ENCODE results near the gene SERPINE1.

SERPINE1 gene

GRCh38 chr7:101167645-101168411 is 40.9 kb downstream of the SERPINE1 start:
- no peak for DNase-seq (ENCODE audit: extremely low read depth, low read depth)
- peak overlapping the region; percentile 54 for H3K4me3 ChIP-seq (replicated peaks; ENCODE audit: low read depth, low read length)
- TF ChIP-seq CTCF (IDR thresholded peaks at IDR 0.05; ENCODE audit: low read depth, low read length, missing control alignments): no peak

- no peak for DNase-seq (ENCODE audit: extremely low read depth, low read depth)
- H3K4me3 ChIP-seq (replicated peaks; ENCODE audit: low read depth, low read length): peak overlapping the region; percentile 1; the same call in 1 of the 2 replicates
- TF ChIP-seq CTCF (IDR thresholded peaks at IDR 0.05; ENCODE audit: low read depth, low read length, missing control alignments): no peak
Observed at GRCh38 chr7:101168412-101169049, 41.6 kb downstream of the SERPINE1 start.

- no peak for DNase-seq (ENCODE audit: extremely low read depth, low read depth)
- peak overlapping the region; percentile 28 for H3K4me3 ChIP-seq (replicated peaks; ENCODE audit: low read depth, low read length)
- no peak for TF ChIP-seq CTCF (IDR thresholded peaks at IDR 0.05; ENCODE audit: low read depth, low read length, missing control alignments)
Observed at GRCh38 chr7:101169110-101169837, 42.4 kb downstream of the SERPINE1 start.

GRCh38 chr7:101169838-101170551 is 43.1 kb downstream of the SERPINE1 start:
- no peak for DNase-seq (ENCODE audit: extremely low read depth, low read depth)
- peak overlapping the region; percentile 28 for H3K4me3 ChIP-seq (replicated peaks; ENCODE audit: low read depth, low read length)
- peak; percentile 95 for TF ChIP-seq CTCF (IDR thresholded peaks at IDR 0.05; ENCODE audit: low read depth, low read length, missing control alignments)

- TF ChIP-seq CTCF (IDR thresholded peaks at IDR 0.05; ENCODE audit: low read depth, low read length, missing control alignments): no peak
- no peak overlapping the region for H3K4me3 ChIP-seq (replicated peaks; ENCODE audit: low read depth, low read length)
- DNase-seq (ENCODE audit: extremely low read depth, low read depth): no peak
Observed at GRCh38 chr7:101170617-101171441, 43.9 kb downstream of the SERPINE1 start.

- peak; percentile 30 for TF ChIP-seq CTCF (IDR thresholded peaks at IDR 0.05; ENCODE audit: low read depth, low read length, missing control alignments)
- no peak for DNase-seq (ENCODE audit: extremely low read depth, low read depth)
- H3K4me3 ChIP-seq (replicated peaks; ENCODE audit: low read depth, low read length): no peak overlapping the region
Observed at GRCh38 chr7:101171442-101171837, 44.5 kb downstream of the SERPINE1 start.

All from HFF-Myc (cell line).